Uterus (tissue), 2 donors: Measurements from ENCODE around the gene DENND1A.

Source experiments
- POLR2A ChIP-seq, 2 donors: fragments of 450-650 bp; IDR thresholded peaks; one replicate each; pipeline ENCODE4 v1.6.1; 2016; ENCODE audit warnings: antibody characterized with exemption in 2 of 2, mild to moderate bottlenecking in 1 of 2, moderate library complexity in 1 of 2
- TF ChIP-seq, protein P1 (sequence below), 4 experiments: fragments of 200-600 bp in 2 of 4; fragments of 450-650 bp in 2 of 4; sonication (generic) in 2 of 4; IDR thresholded peaks; one replicate each; pipeline ENCODE4 v1.5.1; 2016 to 2019; ENCODE audit warnings: antibody characterized with exemption in 4 of 4, mild to moderate bottlenecking in 2 of 4, moderate library complexity in 1 of 4

DNA sequence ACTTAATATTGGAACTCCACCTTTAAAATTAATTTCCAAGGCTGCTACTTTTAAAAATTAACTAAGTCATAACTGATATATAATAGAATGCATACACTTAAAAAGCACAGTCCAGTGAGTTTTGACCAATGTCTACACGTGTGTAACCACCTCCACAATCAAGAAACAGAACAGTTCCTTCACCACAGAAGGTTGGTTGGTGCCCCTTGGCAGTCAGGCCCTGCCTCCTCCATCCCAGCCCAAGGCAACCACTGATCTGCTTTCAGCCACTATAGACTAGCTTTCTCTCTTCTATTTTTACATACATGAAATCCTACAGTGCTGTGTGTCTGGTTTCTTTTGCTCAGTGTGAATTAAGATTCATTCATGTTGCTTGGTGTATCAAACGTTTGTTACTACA lies 358.7 kb downstream of the DENND1A start:
- TF ChIP-seq, protein P1, sequence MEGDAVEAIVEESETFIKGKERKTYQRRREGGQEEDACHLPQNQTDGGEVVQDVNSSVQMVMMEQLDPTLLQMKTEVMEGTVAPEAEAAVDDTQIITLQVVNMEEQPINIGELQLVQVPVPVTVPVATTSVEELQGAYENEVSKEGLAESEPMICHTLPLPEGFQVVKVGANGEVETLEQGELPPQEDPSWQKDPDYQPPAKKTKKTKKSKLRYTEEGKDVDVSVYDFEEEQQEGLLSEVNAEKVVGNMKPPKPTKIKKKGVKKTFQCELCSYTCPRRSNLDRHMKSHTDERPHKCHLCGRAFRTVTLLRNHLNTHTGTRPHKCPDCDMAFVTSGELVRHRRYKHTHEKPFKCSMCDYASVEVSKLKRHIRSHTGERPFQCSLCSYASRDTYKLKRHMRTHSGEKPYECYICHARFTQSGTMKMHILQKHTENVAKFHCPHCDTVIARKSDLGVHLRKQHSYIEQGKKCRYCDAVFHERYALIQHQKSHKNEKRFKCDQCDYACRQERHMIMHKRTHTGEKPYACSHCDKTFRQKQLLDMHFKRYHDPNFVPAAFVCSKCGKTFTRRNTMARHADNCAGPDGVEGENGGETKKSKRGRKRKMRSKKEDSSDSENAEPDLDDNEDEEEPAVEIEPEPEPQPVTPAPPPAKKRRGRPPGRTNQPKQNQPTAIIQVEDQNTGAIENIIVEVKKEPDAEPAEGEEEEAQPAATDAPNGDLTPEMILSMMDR (IDR thresholded peaks at IDR 0.05), result no peak
- TF ChIP-seq POLR2A (IDR thresholded peaks at IDR 0.05), result no peak
